Measurements from ENCODE around the gene SCN4B.

The SCN4B gene

GRCh38 chr11:118174006-118174567, 21.5 kb upstream of the SCN4B start:
- no peak for DNase-seq (ENCODE audit: low read depth)

GRCh38 chr11:118172356-118172755, 19.7 kb upstream of the SCN4B start:
- DNase-seq (ENCODE audit: low read depth) = no peak

GRCh38 chr11:118171269-118172062, 18.8 kb upstream of the SCN4B start:
- DNase-seq (ENCODE audit: low read depth) = peak; percentile 60

- DNase-seq (ENCODE audit: low read depth) = no peak
Measured at GRCh38 chr11:118170882-118171268, 18.3 kb upstream of the SCN4B start.

- no peak for DNase-seq (ENCODE audit: low read depth)
Measured at GRCh38 chr11:118170231-118170630, 17.6 kb upstream of the SCN4B start.

- no peak for DNase-seq (ENCODE audit: low read depth)
Measured at GRCh38 chr11:118169300-118170140, 16.9 kb upstream of the SCN4B start.

DNA sequence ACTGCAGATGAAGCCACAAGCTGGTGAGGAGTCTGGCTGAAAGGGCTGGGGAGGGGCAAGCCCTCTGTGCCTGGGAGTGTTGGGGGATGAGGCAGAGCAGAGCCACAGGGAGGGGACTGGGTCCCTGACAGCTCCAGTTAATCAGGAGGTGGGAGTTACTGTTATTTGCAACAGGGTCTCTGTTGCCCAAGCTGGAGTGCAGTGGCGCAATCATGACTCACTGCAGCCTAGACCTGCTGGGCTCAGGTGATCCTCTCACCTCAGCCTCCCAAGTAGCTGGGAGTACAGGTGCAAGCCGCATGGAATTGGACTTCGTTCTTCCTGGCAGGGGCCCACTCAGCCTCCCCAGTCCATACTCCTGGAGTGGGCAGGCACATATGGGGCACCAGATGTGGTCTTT, 16.1 kb upstream of the SCN4B start:
- no peak for DNase-seq (ENCODE audit: low read depth)

DNA sequence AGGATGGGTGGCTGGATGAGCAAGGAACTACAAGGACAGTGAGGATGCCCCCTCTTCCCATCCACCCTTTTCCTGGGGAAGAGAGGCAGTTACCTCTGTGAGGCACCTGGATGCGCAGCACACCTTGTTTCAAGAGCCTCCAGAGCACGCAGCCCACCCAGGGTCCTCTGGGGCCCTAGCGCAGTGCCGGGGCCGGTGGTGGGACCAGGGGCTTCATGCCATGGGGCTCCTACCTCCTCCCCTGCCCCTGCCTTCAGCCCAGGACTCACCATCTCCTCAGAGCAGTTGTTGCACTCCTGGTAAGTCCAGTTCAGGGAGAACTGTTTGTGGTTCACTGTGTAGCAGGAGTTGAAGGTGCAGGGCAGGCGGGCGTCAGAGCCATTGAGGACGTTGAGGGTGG, 15.7 kb upstream of the SCN4B start:
- DNase-seq (ENCODE audit: low read depth) = no peak

GRCh38 chr11:118167906-118168305, 15.3 kb upstream of the SCN4B start:
- DNase-seq (ENCODE audit: low read depth) = no peak

GRCh38 chr11:118167253-118167652, 14.6 kb upstream of the SCN4B start:
- no peak for DNase-seq (ENCODE audit: low read depth)

DNA sequence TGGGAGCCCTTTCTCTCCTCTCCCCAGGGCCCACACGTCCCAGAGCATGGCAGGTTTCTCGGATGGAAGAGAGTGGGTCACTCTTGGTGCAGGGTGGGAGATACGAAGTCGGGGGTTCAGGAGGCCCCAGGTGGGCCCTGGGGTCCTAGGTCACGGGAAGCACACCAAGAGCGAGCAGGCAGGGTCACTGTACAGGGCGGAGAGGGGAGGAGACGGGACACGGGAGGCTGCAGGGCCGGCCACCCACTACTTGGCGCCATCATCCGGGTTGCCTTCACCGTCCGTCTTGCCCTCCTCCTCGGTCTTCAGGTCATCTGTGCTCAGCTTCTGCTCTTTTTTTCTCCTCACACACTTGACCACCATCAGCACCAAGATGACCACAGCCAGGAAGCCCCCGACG, 14.0 kb upstream of the SCN4B start:
- DNase-seq (ENCODE audit: low read depth) = no peak

DNA sequence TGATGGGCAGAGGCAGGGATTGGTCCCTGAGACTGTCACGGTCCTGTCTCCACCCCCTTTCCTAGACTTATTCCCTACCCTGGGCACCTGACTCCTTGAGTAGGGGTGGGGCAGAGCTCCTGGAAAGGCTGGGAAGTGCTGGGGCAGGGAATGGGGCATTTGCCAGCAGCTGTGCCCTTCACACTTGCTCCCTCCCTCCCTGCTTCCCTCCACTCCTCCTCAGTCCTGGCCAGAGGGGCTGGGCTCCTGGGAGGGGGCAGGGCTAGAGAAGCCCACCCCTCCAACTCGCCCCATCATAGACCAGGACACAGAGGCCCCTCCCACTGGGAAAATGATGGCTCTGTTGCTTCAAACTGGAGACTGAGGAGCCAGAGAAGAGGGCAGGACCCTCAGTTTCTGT, 12.3 kb upstream of the SCN4B start:
- no peak for DNase-seq (ENCODE audit: low read depth)

GRCh38 chr11:118163494-118163893, 10.9 kb upstream of the SCN4B start:
- DNase-seq (ENCODE audit: low read depth) = no peak

DNA sequence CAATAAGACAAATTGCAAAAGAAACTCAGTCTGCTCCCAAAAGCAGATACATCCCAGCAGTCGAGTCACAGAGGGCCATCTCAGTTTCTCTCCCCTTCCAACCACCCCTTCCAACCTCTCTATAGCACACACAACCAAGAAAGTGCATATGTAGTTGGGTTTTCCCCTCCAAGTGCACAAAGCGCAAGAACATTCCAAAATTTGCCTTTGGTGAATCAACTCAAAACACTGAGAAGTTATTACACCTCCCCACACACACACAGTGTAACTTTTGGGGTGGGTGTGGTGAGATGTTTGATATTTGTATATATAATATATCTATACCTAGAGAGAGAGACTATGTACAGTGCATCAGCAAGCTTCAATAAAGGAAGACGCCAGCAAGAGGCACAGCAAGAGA, 10.2 kb upstream of the SCN4B start:
- DNase-seq (ENCODE audit: low read depth) = no peak

DNA sequence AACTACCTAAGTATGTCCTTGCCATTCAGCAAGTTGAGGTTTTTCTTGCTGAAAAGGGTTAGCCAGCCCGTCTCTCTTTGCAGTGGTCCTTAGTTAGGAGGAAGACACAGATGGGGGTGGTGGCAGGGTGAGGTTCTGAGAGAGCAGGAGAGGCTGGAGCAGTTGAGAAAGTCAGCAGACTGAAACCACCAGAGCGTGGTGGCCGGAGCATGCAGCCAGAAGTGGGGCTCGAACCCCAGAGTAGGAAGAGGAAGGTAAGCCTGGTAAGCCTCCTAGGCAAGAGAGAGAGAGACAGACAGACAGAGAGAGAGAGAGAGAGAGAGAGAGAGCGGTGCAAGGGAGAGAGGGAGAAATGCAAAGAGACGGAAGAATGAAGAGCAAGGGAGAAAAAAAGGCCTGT, 9.2 kb upstream of the SCN4B start:
- no peak for DNase-seq (ENCODE audit: low read depth)

- no peak for DNase-seq (ENCODE audit: low read depth)
Measured at GRCh38 chr11:118157186-118157895, 4.7 kb upstream of the SCN4B start.

GRCh38 chr11:118156531-118157185, 4.0 kb upstream of the SCN4B start:
- DNase-seq (ENCODE audit: low read depth) = no peak

GRCh38 chr11:118155776-118156530, 3.3 kb upstream of the SCN4B start:
- no peak for DNase-seq (ENCODE audit: low read depth)

- no peak for DNase-seq (ENCODE audit: low read depth)
Measured at GRCh38 chr11:118154641-118155040, 2.0 kb upstream of the SCN4B start.

GRCh38 chr11:118153976-118154375, 1.4 kb upstream of the SCN4B start:
- DNase-seq (ENCODE audit: low read depth) = no peak

GRCh38 chr11:118153516-118153915, 893 bp upstream of the SCN4B start:
- no peak for DNase-seq (ENCODE audit: low read depth)

Data from activated T-helper 9 cell treated with anti-CD3 and anti-CD28 coated beads, Interleukin-2, amount 50 U/mL, for 16 hours (primary cell).